Endothelial cell of umbilical vein (primary cell): ENCODE measurements around the gene DDX31. TPM values are rescaled to one million over a fixed set of nuclear protein-coding genes. Genes with fewer than 3 reads are reported as not detected.

Source experiments
- BruUV-seq: library from RNA; stranded (reverse); fragments of 400-500 nt; replicated peaks from 2 replicates; lab custom pipeline; 2021; lab: Mats Ljungman, UMichigan
- CTCF ChIA-PET: fragments of 300-600, 350-600 bp; sonication (Branson Sonifier 250); formaldehyde crosslinking; loops from one replicate; lab custom pipeline; 2021; ENCODE audit warnings: antibody characterized with exemption, inconsistent platforms; lab: Charles Lee
- POLR2A ChIA-PET: fragments of 300-600, 350-600 bp; sonication (Branson Sonifier 250); formaldehyde crosslinking; loops from one replicate; lab custom pipeline; 2021; ENCODE audit warnings: antibody characterized with exemption, inconsistent platforms; lab: Charles Lee
- DNase-seq: peaks from one replicate; pipeline ENCODE4 v3.0.0-alpha.2; 2011; ENCODE audit warnings: low read depth, low spot score
- FAIRE-seq: peaks from 2 replicates; lab custom pipeline; 2011; peaks lifted over from hg19 to GRCh38; lab: Jason Lieb, UNC
- H2AFZ ChIP-seq: 2 replicates; pipeline ENCODE4 v1.6.0; 2012; ENCODE audit warnings: low read depth, low read length, control low read depth, inconsistent platforms
- H3K27ac ChIP-seq: 2 replicates; pipeline ENCODE4 v1.5.1; 2011; ENCODE audit warnings: low read depth, mild to moderate bottlenecking, control low read depth, low read length, moderate library complexity; ENCODE audit not compliant: insufficient read depth
- H3K27me3 ChIP-seq, 2 experiments: 2 replicates each; pipeline versions ENCODE4 v1.6.0 to v1.6.1; 2011; ENCODE audit warnings: low read length in 2 of 2, mixed read lengths in 1 of 2; ENCODE audit not compliant: control insufficient read depth in 2 of 2, insufficient read depth in 2 of 2
- H3K36me3 ChIP-seq, 2 experiments: 2 replicates in 1 of 2; 3 replicates in 1 of 2; pipeline ENCODE4 v1.5.1; 2011; ENCODE audit warnings: low read length in 2 of 2, mild to moderate bottlenecking in 1 of 2, moderate library complexity in 1 of 2; ENCODE audit not compliant: control insufficient read depth in 2 of 2, insufficient read depth in 2 of 2; ENCODE audit errors: extremely low read depth in 1 of 2
- H3K4me1 ChIP-seq: 3 replicates; pipeline ENCODE4 v1.5.1; 2011; ENCODE audit warnings: mild to moderate bottlenecking, low read length; ENCODE audit not compliant: control insufficient read depth, insufficient read depth; ENCODE audit errors: extremely low read depth
- H3K4me2 ChIP-seq: 2 replicates; pipeline ENCODE4 v1.6.1; 2011; ENCODE audit warnings: low read length, control low read depth, mixed read lengths; ENCODE audit not compliant: insufficient read depth
- H3K4me3 ChIP-seq, 3 experiments: fragments of 200-600 bp in 1 of 3; sonication (generic), shearing (Covaris generic) in 1 of 3; replicated peaks in 1 of 3; 2 replicates each; pipeline ENCODE4 v1.5.1; 2011 to 2016; ENCODE audit warnings: control low read depth in 3 of 3, low read length in 3 of 3, mild to moderate bottlenecking in 2 of 3, inconsistent platforms in 1 of 3, low read depth in 1 of 3, moderate library complexity in 1 of 3; ENCODE audit not compliant: insufficient read depth in 1 of 3
- H3K79me2 ChIP-seq: 2 replicates; pipeline ENCODE4 v1.6.0; 2012; ENCODE audit warnings: low read length, inconsistent platforms; ENCODE audit not compliant: control insufficient read depth, insufficient read depth
- H3K9ac ChIP-seq: replicated peaks from 2 replicates; pipeline ENCODE3; 2011; ENCODE audit warnings: low read length, control low read depth; ENCODE audit not compliant: insufficient read depth; ENCODE audit errors: extremely low read depth
- H3K9me1 ChIP-seq: replicated peaks from 3 replicates; pipeline ENCODE4 v1.6.0; 2011; ENCODE audit warnings: mild to moderate bottlenecking, low read length; ENCODE audit not compliant: control insufficient read depth, insufficient read depth; ENCODE audit errors: extremely low read depth
- H3K9me3 ChIP-seq: replicated peaks from 2 replicates; pipeline ENCODE4 v1.5.1; 2012; ENCODE audit warnings: low read length, inconsistent platforms; ENCODE audit not compliant: control insufficient read depth, insufficient read depth
- H4K20me1 ChIP-seq: replicated peaks from 2 replicates; pipeline ENCODE3; 2011; ENCODE audit warnings: mild to moderate bottlenecking, low read length; ENCODE audit not compliant: control insufficient read depth, insufficient read depth; ENCODE audit errors: extremely low read depth
- EZH2 ChIP-seq: IDR thresholded peaks from 2 replicates; pipeline ENCODE4 v1.6.1; 2012; ENCODE audit warnings: borderline replicate concordance, low read depth, mild to moderate bottlenecking, moderate library complexity, low read length, inconsistent platforms; ENCODE audit not compliant: severe bottlenecking
- FOS ChIP-seq: IDR thresholded peaks from 2 replicates; pipeline ENCODE4 v1.6.1; 2011; ENCODE audit warnings: mild to moderate bottlenecking, low read length, moderate library complexity, borderline replicate concordance; ENCODE audit not compliant: insufficient read depth
- GATA2 ChIP-seq: IDR thresholded peaks from 2 replicates; pipeline ENCODE4 v1.7.0; 2011; ENCODE audit warnings: low read depth, mild to moderate bottlenecking, moderate library complexity, mixed read lengths, low read length; ENCODE audit not compliant: insufficient read length, insufficient read depth
- JUN ChIP-seq: IDR thresholded peaks from 2 replicates; pipeline ENCODE4 v1.6.1; 2011; ENCODE audit warnings: borderline replicate concordance, low read depth; ENCODE audit not compliant: insufficient read length, insufficient read depth
- MYC ChIP-seq: IDR thresholded peaks from one replicate; pipeline ENCODE4 v1.6.1; 2011; ENCODE audit warnings: mild to moderate bottlenecking, low read depth, low read length
- POLR2A ChIP-seq: IDR thresholded peaks from 2 replicates; pipeline ENCODE4 v1.6.1; 2012; ENCODE audit warnings: low read depth, mild to moderate bottlenecking, control low read depth, low read length
- POLR2AphosphoS5 ChIP-seq: IDR thresholded peaks from 2 replicates; pipeline ENCODE4 v1.6.1; 2012; ENCODE audit warnings: low read depth, mild to moderate bottlenecking, control low read depth, low read length, moderate library complexity; ENCODE audit not compliant: insufficient read depth
- dilution Hi-C: fragments of 300-500 bp; cut with MboI; formaldehyde crosslinking; loops from one replicate; pipeline ENCODE4 v1.15.0; 2019; ENCODE audit warnings: low sequenced_read_pairs; ENCODE audit not compliant: extremely low pct_ligation_motif_present
- intact Hi-C: fragments of 100-400 bp; cut with micrococcal nuclease; formaldehyde crosslinking; loops from one replicate; pipeline ENCODE4 v1.10.0; 2022
- polyA plus RNA-seq, 4 experiments: library from polyadenylated mRNA; depleted of rRNA in 3 of 4; stranded (reverse) in 3 of 4; unstranded in 1 of 4; fragments of >200 nt; gene quantifications; 2 replicates each; pipeline versions ENCODE4 v1.2.1 to v1.2.3, GENCODE V29; 2011 to 2012; ENCODE audit warnings: missing spikeins in 1 of 4
- total RNA-seq: library from RNA; stranded (reverse); gene quantifications from 2 replicates; pipeline ENCODE4 v1.2.3, GENCODE V29; 2021
- TF ChIP-seq, protein P1 (sequence below), 2 donors: IDR thresholded peaks; 1 replicate in 1 of 2; 2 replicates in 1 of 2; pipeline ENCODE4 v1.5.1; 2011; ENCODE audit warnings: low read length in 2 of 2, mild to moderate bottlenecking in 2 of 2, moderate library complexity in 2 of 2, control low read depth in 1 of 2, inconsistent platforms in 1 of 2, low read depth in 1 of 2; ENCODE audit not compliant: insufficient read depth in 1 of 2; ENCODE audit errors: extremely low read depth in 1 of 2
- TF ChIP-seq, protein P2 (sequence below): IDR thresholded peaks from 2 replicates; pipeline ENCODE4 v1.6.1; 2011; ENCODE audit not compliant: insufficient read depth, insufficient read length

Gene DDX31
- total and polyA plus RNA-seq, 2 donors (not counting 3 experiments of a cell fraction or from before 2014, with no cell fraction given) = 8.0 to 16.3 TPM

DNA sequence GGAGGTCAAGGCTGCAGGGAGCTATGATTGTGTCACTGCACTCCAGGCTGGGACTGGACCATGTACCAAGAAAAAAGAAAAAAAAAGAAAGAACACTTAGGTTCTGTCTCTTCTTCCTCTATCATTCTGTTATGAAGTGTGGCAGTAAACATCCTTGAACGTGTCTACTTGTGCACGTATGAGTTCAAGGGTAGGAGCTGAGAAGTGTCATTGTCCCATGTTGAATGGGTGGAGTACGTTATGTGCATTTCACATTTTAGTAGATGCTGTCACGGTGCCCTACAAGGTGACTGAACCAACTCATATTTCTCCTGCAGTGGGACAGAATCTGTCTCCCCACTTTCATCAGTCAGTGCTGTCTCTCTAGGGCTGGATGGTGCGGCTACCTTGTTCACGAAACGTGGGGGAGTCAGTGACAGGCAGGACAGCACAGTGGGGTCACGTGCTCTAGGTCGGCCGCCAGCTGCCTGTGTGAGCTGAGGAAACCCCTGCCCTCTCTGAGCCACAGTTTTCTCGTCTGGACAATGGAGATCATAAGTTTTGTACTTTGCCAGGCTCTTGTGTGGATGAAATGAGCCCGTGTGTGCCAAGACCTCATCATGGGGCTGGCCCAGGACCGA lies 47.7 kb upstream of the DDX31 start:
- Histone ChIP-seq H3K27me3 (peaks cover 9% of the 10 kb centered on the region in 2 experiments), H3K4me2 (no peak overlapping the region), H3K27ac (no peak overlapping the region), H3K4me1 (no peaks in the 10 kb centered on the region), H3K9ac (no peak overlapping the region), H4K20me1 (no peaks in the 10 kb centered on the region), H3K4me3 (no peak overlapping the region), H3K36me3 (no peaks in the 10 kb centered on the region), H3K9me1 (no peaks in the 10 kb centered on the region), H3K9me3 (no peaks in the 10 kb centered on the region), H3K79me2 (no peaks in the 10 kb centered on the region), H2AFZ (no peak overlapping the region)
- CTCF ChIA-PET = no interaction called here
- POLR2A ChIA-PET = no interaction called here
- intact Hi-C loops = no loop called here
- TF ChIP-seq MYC (no peak), POLR2AphosphoS5 (no peak), POLR2A (no peak), EZH2 (no peak), FOS (no peak), JUN (no peak), GATA2 (no peak)
- TF ChIP-seq, protein P1, sequence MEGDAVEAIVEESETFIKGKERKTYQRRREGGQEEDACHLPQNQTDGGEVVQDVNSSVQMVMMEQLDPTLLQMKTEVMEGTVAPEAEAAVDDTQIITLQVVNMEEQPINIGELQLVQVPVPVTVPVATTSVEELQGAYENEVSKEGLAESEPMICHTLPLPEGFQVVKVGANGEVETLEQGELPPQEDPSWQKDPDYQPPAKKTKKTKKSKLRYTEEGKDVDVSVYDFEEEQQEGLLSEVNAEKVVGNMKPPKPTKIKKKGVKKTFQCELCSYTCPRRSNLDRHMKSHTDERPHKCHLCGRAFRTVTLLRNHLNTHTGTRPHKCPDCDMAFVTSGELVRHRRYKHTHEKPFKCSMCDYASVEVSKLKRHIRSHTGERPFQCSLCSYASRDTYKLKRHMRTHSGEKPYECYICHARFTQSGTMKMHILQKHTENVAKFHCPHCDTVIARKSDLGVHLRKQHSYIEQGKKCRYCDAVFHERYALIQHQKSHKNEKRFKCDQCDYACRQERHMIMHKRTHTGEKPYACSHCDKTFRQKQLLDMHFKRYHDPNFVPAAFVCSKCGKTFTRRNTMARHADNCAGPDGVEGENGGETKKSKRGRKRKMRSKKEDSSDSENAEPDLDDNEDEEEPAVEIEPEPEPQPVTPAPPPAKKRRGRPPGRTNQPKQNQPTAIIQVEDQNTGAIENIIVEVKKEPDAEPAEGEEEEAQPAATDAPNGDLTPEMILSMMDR (IDR thresholded peaks at IDR 0.05; ENCODE audit: extremely low read depth in 1 of 2, insufficient read depth in 1 of 2, low read depth in 1 of 2, low read length in 2 of 2) = no peak
- TF ChIP-seq, protein P2, sequence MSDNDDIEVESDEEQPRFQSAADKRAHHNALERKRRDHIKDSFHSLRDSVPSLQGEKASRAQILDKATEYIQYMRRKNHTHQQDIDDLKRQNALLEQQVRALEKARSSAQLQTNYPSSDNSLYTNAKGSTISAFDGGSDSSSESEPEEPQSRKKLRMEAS = no peak
- DNase-seq = no peak
- BruUV-seq = no TSS peak
- dilution Hi-C loops = no loop called here
- FAIRE-seq = no peak
